RCC 7860 (cell line): ENCODE measurements around the gene ZNF496.
"Not testable (repeated sequence)": the region's sequence is repeated elsewhere in the genome, so short reads cannot be mapped to it uniquely, and the experiment has no call there.

Experiments
- DNase-seq: peaks from one replicate; pipeline ENCODE4 v3.0.0-alpha.2; 2015; ENCODE audit warnings: low spot score
- FAIRE-seq: peaks from 2 replicates; lab custom pipeline; 2012; peaks lifted over from hg19 to GRCh38; lab: Jason Lieb, UNC

ZNF496 gene

DNA sequence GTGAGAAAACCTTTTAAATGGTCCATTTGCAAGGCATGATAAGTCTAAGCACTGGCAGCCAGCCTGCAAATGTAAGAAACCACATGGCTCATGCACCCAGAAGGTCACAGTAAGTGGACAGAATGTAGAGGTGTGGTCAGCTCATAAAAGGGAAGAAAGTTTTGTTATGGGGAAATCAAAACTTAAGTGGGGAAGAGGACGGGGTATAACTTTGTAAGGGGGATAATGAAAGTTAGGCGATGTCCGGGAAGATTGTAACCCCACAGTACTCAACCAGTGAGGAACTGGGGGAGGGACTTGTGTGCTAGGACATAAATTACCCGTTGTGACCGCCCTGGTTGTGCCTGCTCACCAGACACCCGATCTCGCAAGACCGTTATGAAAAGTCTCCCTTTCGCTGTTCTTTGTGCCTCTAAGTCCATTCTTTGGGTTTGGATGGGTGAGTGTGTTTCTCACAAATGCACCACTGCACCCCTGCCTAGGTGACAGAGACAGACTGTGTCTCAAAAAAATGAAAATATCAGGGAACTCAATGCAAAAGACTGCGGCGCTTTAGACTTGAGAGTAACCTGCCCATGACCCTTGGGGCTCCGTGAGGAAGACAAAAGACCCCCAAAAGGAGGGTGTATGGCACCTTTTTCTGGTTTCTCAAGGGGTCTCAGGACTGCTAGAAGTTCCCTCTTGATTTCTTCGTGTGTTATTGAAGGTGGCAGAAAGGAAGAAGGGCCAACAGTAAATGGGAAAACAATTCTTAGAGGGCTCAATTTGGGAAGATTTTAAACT, 28.6 kb upstream of the ZNF496 start:
- FAIRE-seq: no peak

DNA sequence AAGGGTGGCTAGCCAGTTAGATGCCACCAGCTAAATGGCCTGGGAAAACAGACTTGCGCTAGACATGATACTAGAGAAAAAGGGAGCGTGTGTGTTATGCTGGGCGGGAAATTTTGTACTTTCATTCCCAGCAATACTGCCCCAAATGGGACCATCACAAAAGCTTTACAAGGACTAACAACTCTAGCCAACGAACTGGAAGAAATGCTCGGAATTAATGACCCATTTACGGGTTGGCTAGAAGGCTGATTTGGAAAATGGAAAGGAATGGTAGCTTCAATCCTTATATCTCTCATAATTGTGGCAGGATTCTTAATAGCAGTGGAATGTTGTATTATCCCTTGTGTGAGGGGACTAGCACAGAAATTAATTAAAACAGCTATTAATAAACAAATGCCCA, 27.9 kb upstream of the ZNF496 start:
- FAIRE-seq: no peak
- DNase-seq: no peak

More for the DNA sequence above, 28.6 kb upstream of the ZNF496 start:
- DNase-seq: no peak

- DNase-seq (no peak), FAIRE-seq (no peak)
These were observed 27.3 kb upstream of the ZNF496 start for GRCh38 chr1:247358920-247359319.

- FAIRE-seq (peak; percentile 91), DNase-seq (peak; percentile 92)
These were observed 26.1 kb upstream of the ZNF496 start for GRCh38 chr1:247357781-247358211.

- FAIRE-seq: no peak
These were observed 25.5 kb upstream of the ZNF496 start for GRCh38 chr1:247357052-247357780.

GRCh38 chr1:247355160-247355559, 23.5 kb upstream of the ZNF496 start:
- not testable (repeated sequence) for FAIRE-seq, DNase-seq

More at GRCh38 chr1:247357052-247357780, 25.5 kb upstream of the ZNF496 start:
- DNase-seq: peak; percentile 18

DNA sequence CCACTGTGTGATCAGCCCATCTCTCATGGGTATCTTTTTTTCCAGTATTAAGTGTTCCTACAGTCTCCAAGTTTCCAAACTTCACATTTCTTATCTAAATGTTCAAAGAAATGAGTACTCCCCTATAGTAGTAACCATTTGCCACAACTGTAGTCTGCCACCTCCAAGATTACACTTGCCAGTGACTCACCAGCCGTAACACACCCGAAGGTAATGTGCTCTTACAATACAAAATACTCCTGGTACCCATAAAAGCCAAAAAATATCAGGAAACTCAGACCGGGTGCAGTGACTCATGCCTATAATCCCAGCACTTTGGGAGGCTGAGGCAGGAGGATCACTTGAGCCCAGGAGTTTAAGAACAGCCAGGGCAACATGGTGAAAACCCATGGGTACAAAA, 20.5 kb upstream of the ZNF496 start:
- no peak for FAIRE-seq
- DNase-seq: no peak

DNA sequence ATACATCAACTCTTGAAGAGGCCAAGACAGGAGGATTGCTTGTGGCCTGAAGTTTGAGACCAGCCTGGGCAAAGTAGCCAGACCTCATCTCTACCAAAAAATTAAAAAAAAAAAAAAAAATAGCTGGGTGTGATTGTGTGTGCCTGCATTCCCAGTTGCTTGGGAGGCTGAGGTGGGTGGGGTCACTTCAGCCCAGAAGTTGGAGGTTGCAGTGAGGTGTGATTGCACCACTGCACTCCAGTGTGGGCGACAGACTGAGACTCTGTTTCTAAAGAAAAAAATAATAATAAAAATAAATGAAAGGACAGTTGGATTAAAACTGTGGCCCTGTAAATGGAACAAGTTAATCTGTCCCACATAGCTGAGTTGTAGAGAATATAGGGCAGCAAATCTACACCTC, 18.9 kb upstream of the ZNF496 start:
- DNase-seq: no peak
- no peak for FAIRE-seq

GRCh38 chr1:247347477-247348222, 16.0 kb upstream of the ZNF496 start:
- FAIRE-seq (no peak), DNase-seq (no peak)

- FAIRE-seq (no peak), DNase-seq (no peak)
These were observed 14.2 kb upstream of the ZNF496 start for GRCh38 chr1:247345881-247346280.

GRCh38 chr1:247343801-247344200, 12.1 kb upstream of the ZNF496 start:
- FAIRE-seq (no peak), DNase-seq (no peak)

GRCh38 chr1:247338723-247339275, 7.1 kb upstream of the ZNF496 start:
- DNase-seq: no peak
- no peak for FAIRE-seq

GRCh38 chr1:247337961-247338360, 6.3 kb upstream of the ZNF496 start:
- FAIRE-seq: no peak

GRCh38 chr1:247337250-247337746, 5.6 kb upstream of the ZNF496 start:
- no peak for FAIRE-seq
- DNase-seq: no peak

More at GRCh38 chr1:247337961-247338360, 6.3 kb upstream of the ZNF496 start:
- DNase-seq: no peak

DNA sequence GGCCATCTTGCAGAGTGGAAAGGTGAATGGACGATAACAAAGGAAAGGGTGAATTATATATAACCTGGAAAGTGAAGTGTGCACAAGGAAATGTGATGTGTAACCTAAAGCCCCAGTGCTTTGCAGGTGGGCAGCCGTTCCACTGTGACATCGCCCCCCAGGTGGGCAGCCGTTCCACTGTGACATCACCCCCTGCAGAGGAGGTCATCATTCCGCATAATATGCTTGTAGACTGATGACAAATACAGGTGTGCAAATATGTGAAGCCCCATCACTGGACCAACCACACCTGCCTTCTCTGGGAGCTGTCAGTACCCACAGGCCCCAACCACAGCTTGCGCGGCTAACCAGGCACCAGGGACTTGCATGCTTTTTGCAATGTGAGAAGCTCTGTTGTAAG, 4.7 kb upstream of the ZNF496 start:
- no peak for FAIRE-seq
- no peak for DNase-seq

DNA sequence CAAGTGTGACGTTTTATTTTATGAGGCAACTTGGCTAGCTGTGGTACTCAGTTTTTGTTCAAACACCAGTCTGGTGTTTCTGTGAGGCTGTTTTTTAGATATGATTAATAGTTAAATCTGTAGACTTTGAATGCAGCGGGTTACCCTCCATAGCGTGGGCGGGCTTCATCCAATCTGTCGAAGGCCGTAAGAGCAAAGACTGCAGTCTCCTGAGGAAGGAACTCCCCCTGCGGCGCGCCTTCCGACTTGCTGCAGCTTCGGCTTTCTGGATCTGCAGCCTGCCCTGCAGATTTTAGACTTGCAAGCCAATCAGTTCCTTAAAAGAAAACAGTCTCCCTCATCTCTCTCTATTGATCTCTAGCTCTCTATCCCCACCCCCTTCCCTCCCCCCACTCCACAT, 4.2 kb upstream of the ZNF496 start:
- FAIRE-seq (no peak), DNase-seq (no peak)

DNA sequence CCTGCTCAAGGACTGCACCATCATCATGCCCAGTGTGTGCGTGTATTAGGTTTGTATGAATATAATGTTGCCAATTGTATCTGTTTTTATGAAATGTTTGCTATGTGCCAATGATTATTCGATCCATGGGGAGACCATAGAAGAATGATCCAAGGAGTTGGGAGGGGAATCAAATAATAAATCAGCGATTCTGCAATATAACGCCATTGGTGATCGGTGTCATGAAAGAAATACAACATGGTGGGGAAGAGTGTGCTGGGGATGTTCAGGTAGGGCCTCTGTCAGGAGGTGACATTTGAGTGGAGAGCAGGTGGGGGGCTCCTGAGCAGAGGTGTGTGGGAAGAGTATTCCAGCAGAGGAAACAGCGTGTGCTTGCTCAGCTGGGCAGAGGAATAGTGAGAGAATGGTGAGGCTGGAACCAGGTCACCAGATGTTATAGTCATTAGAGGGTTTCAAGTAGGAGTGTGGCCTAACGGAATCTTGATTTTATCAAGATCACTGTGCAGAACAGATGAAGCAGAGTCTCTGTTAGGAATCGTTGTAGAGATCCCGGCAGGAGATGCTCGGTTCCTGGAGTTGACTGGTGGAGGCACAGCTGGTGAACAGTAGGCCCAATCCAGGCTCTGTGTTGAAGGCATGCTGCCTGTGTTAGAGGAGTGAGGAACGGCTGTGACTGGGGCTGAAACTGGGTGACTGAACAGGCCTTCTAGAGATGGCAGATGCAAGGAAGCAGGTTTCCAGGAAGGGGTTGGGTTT, 2.9 kb upstream of the ZNF496 start:
- no peak for DNase-seq
- no peak for FAIRE-seq

GRCh38 chr1:247332623-247333361, 1.1 kb upstream of the ZNF496 start:
- FAIRE-seq: no peak
- DNase-seq: no peak

- DNase-seq (no peak), FAIRE-seq (no peak)
These were observed 552 bp upstream of the ZNF496 start for GRCh38 chr1:247332215-247332622.

- DNase-seq: peak; percentile 65
- no peak for FAIRE-seq
These were observed 519 bp downstream of the ZNF496 start for GRCh38 chr1:247331172-247331524.
